HAP-1 (cell line): ENCODE data around the gene STX18.
"Not testable (repeated sequence)": the region's sequence is repeated elsewhere in the genome, so short reads cannot be mapped to it uniquely, and the experiment has no call there.

Source experiments
- DNase-seq, 2 experiments: peaks; one replicate each; pipeline ENCODE4 v3.0.0-alpha.2; 2016 to 2020; ENCODE audit warnings: low spot score in 2 of 2
- H3K27me3 ChIP-seq: fragments of 250-450 bp; sonication (Bioruptor Pico); 2 replicates; pipeline ENCODE4 v1.5.1; 2020; ENCODE audit warnings: low read depth, mild to moderate bottlenecking, moderate library complexity
- H3K36me3 ChIP-seq: fragments of 250-450 bp; sonication (Bioruptor Pico); replicated peaks from 2 replicates; pipeline ENCODE4 v1.5.1; 2020; ENCODE audit warnings: mild to moderate bottlenecking
- H3K4me1 ChIP-seq: fragments of 250-450 bp; sonication (Bioruptor Pico); 2 replicates; pipeline ENCODE4 v1.5.1; 2020; ENCODE audit warnings: mild to moderate bottlenecking
- H3K4me3 ChIP-seq: fragments of 250-450 bp; sonication (Bioruptor Pico); 2 replicates; pipeline ENCODE4 v1.5.1; 2020; ENCODE audit warnings: mild to moderate bottlenecking, moderate library complexity
- H3K9me3 ChIP-seq: fragments of 250-450 bp; sonication (Bioruptor Pico); 2 replicates; pipeline ENCODE4 v1.5.1; 2020; ENCODE audit warnings: mild to moderate bottlenecking, moderate library complexity
- in situ Hi-C: fragments of 300-500 bp; cut with MboI; formaldehyde crosslinking; loops from 3 replicates; pipeline ENCODE4 v1.14.3; 2020; ENCODE audit warnings: low sequenced_read_pairs, inconsistent platforms, mixed read lengths

STX18 gene

DNA sequence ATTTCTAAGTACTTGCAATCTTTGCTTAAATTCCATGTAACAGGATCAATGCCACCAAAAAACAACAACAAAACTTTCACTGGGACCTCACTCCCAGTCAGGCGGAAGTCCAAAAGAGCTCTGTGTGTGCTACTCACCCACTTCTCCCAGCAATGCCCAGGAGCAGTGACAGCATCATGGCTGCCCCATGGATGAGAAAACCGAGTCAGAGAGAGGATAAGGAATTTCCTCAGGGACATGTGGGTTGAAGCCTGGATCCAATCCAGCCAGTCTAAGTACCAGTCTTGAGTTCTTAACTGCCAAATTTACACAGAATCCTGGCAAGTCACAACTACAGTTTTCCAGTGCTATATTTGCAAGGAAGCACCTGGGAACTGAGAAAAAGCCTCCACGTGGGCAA lies 64.5 kb downstream of the STX18 start:
- in situ Hi-C loops: loop anchor here (25.0 kb wide), 2 partner anchors 385 to 510 kb away; partner anchors contain the start of gene MSX1
- Histone ChIP-seq H3K4me3 (no peak overlapping the region), H3K4me1 (peaks cover 26% of the 10 kb centered on the region), H3K36me3 (no peaks in the 10 kb centered on the region), H3K9me3 (no peaks in the 10 kb centered on the region), H3K27me3 (no peaks in the 10 kb centered on the region)
- DNase-seq: no peak

DNA sequence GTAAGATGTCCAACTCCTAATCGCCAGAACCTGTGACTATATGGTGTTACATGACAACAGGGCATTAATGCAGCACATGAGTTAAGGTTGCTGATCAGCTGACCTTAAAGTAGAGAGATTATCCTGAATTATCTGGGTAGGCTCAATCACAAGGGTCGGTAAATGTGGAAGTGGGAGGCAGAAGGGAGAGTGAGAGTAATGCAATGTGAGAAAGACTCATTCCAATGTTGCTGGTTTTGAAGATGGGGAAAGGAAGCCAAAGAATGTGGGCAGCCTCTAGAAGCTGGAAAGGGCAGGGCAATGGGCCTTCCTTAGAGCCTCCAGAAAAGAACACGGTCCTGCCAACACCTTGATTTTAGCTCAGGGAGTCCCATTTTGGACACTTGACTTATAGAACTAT lies 67.4 kb downstream of the STX18 start:
- DNase-seq: no peak
- in situ Hi-C loops: no loop called here
- no peaks in the 10 kb centered on the region for H3K27me3 ChIP-seq
- peaks cover under 1% of the 10 kb centered on the region for H3K36me3 ChIP-seq
- no peak overlapping the region for H3K4me3 ChIP-seq
- no peaks in the 10 kb centered on the region for H3K4me1 ChIP-seq
- no peaks in the 10 kb centered on the region for H3K9me3 ChIP-seq

DNA sequence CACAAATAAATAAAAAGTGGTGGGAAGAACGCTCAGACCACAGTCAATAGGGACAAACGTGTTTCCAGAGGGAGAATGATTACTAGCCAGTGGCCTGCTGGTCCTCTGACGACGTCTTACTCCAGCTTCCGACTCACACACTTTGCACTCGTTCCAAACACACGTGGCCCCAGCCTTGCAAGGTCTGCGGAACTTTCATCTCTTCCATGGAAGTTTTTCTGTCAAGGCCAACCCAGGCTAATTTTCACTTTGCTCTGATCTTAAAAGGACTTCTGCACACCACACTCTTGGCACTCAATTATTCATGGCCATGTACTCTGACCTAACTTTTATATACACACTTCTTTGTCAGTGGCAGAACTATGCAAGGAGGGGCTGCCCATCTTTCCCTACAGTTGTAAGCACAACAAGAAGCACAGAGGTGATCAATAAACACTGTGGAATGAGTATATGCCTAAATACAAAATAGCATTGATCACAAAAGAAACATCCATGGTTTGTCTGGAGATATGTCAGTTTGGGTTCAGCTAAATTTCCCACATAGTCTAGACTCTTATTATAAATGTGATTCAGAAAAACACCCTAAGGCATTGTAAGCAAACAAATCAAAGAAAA lies 69.4 kb downstream of the STX18 start:
- Histone ChIP-seq H3K9me3 (no peaks in the 10 kb centered on the region), H3K27me3 (no peaks in the 10 kb centered on the region), H3K4me1 (no peaks in the 10 kb centered on the region), H3K36me3 (peaks cover 3% of the 10 kb centered on the region), H3K4me3 (no peak overlapping the region)
- in situ Hi-C loops: no loop called here
- DNase-seq: no peak

DNA sequence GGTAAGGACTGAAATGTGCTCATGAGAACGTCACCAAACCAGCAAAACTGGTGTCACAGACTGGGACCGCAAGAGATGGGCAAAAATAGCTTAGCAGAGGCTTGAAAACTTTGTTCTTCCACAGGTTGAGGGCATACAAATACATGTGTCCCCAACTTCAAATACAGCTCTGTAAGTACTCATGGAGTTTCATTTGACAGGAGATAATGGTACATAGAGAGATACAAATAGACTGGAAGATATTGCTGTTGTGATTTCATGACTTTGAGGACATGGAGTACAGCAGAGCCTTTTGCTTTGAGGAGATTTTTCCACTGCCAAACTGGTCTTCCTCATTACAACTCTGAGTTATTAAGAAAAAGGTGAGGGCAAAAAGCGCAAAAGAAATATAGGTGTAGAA lies 70.7 kb downstream of the STX18 start:
- Histone ChIP-seq H3K4me3 (no peak overlapping the region), H3K27me3 (no peaks in the 10 kb centered on the region), H3K36me3 (peaks cover 11% of the 10 kb centered on the region), H3K9me3 (no peaks in the 10 kb centered on the region), H3K4me1 (no peaks in the 10 kb centered on the region)
- in situ Hi-C loops: no loop called here
- DNase-seq: no peak

DNA sequence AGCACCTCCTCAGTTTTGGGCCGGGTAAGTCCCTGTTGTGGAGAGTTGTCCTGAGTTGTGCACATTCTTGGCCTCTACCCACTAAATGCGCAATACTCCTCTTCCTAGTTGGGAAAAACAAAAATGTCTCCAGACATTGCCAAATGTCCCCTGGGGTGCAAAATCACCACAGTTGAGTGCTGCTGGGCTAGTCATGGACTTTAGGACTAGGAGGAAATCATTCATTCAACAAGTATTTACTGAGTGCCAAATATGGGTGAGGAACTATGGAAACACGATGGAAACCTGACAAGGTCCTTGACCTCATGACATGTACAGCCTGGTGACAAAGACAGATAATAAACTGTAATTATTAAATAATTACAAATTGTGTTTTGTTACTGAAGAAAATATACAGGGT lies 71.6 kb downstream of the STX18 start:
- H3K9me3 ChIP-seq: no peaks in the 10 kb centered on the region
- no peak for DNase-seq
- H3K4me1 ChIP-seq: no peaks in the 10 kb centered on the region; the same call in 1 of the 2 replicates
- in situ Hi-C loops: no loop called here
- no peak overlapping the region for H3K4me3 ChIP-seq
- no peaks in the 10 kb centered on the region for H3K27me3 ChIP-seq
- H3K36me3 ChIP-seq: peaks cover 21% of the 10 kb centered on the region

DNA sequence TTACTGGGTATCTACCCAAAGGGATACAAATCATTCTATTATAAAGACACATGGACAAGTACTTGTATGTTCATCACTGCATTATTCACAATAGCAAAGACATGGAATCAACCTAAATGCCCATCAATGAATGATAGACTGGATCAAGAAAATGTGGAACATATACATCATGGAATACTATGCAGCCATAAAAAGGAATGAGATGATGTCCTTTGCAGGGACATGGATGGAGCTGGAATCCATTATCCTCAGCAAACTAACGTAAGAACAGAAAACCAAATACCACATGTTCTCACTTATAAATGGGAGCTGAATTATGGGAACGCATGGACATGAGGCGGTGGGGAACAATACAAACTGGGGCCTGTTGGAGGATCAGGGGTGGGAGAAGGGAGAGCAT lies 76.6 kb downstream of the STX18 start:
- H3K27me3 ChIP-seq, in situ Hi-C loops, H3K9me3 ChIP-seq, DNase-seq, H3K4me3 ChIP-seq: not testable (repeated sequence)
- H3K4me1 ChIP-seq: peaks cover 19% of the 10 kb centered on the region
- H3K36me3 ChIP-seq: peaks cover 26% of the 10 kb centered on the region

DNA sequence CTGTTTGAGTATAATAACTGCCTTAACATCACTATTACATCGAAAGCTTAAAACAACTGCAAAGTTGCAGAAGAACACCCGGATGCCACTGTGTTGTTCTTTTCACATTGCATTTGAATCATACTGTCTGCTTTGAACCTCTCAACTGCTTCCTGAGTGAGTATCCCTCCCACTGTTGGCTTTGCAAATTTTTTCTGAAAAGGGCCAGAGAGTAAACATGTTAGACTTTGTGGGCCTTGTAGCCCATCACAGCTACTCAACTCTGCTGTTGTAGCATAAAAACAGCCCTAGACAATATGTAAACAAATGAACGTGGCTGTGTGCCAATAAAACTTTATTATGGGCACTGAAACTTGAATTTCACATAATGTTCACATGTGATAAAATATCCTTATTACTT lies 78.9 kb downstream of the STX18 start:
- no peaks in the 10 kb centered on the region for H3K9me3 ChIP-seq
- H3K4me1 ChIP-seq: peaks cover 41% of the 10 kb centered on the region
- in situ Hi-C loops: no loop called here
- no peak overlapping the region for H3K4me3 ChIP-seq
- peaks cover 23% of the 10 kb centered on the region for H3K36me3 ChIP-seq
- no peak for DNase-seq
- H3K27me3 ChIP-seq: no peaks in the 10 kb centered on the region

DNA sequence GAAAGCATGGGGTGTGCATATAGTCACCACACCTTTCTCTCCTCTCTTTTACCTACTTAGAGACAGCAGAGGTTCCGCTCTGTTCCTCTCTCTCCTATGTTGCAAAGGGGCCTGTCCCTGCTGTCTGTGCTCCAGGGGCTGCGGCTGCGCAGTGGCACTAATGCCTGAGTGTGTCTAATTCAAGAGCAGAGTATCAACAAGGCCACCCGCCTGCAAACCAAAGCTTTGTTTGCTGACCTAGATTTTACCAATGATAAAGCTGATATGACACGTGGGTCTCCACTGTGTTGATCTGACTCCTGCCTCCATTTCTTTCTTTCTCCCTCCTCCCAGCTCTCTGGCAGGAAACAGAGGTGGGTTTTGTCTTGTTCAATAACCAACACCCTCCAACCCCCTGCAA lies 80.0 kb downstream of the STX18 start:
- Histone ChIP-seq H3K4me1 (peaks cover 50% of the 10 kb centered on the region), H3K4me3 (no peak overlapping the region)

DNA sequence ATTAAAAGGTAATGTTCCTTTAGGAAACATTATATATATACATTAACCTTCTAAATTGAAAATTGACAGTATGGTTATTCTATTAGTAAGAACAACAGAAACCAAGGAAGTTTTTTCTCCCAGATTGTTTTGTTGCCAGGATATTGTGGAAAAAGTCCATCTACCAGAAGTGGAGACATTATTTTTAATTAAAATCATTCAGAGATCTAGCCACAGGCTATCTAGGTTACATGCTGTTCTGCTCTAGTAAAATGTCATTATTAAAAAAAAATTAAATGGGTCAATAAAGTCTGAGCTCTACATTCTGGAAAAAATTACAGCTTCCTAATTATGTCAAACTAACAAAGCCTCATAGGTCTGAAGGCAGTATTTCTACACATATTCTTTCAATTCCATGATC lies 80.7 kb downstream of the STX18 start:
- no peak for DNase-seq
- in situ Hi-C loops: no loop called here
- no peak overlapping the region for H3K4me3 ChIP-seq
- H3K27me3 ChIP-seq: no peaks in the 10 kb centered on the region
- peaks cover 19% of the 10 kb centered on the region for H3K36me3 ChIP-seq
- no peaks in the 10 kb centered on the region for H3K9me3 ChIP-seq
- peaks cover 50% of the 10 kb centered on the region for H3K4me1 ChIP-seq

More for the DNA sequence above, 80.0 kb downstream of the STX18 start:
- in situ Hi-C loops: no loop called here
- no peaks in the 10 kb centered on the region for H3K9me3 ChIP-seq
- DNase-seq: peak; percentile 8 to 50
- peaks cover 23% of the 10 kb centered on the region for H3K36me3 ChIP-seq
- no peaks in the 10 kb centered on the region for H3K27me3 ChIP-seq

DNA sequence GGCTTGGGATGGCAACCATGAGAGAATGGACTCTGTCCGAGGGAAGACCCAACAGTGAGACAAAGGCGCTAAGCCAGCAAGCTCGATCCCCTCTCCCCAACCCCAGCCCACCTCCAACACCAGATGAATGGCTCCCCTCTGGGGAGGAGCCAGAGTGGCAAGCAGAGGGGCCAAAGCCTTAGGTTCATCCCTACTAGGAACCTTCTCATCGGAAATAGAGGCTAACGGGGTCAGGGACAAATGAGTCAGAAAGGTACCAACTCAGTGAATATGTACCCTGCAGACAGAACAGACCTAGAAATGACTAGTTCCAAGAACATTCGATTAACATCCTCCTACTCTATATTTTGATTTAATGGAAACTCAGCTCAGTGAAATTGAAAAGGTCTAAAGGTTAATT lies 81.1 kb downstream of the STX18 start:
- in situ Hi-C loops: no loop called here

DNA sequence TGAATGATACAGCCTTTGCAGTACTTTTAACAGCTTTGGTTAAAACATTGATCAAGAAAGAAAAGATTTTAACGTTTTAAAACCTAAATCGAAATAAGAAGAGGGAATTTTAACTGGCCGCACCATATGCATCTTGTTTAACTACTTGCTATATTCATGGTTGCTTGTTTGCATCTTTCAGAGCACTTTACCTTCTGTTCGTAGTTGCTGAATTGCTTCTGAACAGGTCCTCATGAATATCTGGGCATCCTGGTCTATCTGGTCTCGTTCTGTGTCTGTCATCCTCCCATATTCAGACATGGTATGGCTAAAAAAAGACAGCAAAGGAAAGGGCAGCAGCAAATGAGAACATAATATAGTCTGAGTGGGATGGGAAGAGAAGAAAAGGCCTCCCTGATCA lies 82.7 kb downstream of the STX18 start:
- H3K9me3 ChIP-seq: no peaks in the 10 kb centered on the region
- H3K27me3 ChIP-seq: no peaks in the 10 kb centered on the region
- in situ Hi-C loops: no loop called here
- DNase-seq: no peak
- H3K4me3 ChIP-seq: no peak overlapping the region
- peaks cover 13% of the 10 kb centered on the region for H3K36me3 ChIP-seq
- H3K4me1 ChIP-seq: peaks cover 50% of the 10 kb centered on the region

More for the DNA sequence above, 81.1 kb downstream of the STX18 start:
- Histone ChIP-seq H3K9me3 (no peaks in the 10 kb centered on the region), H3K4me1 (peaks cover 50% of the 10 kb centered on the region), H3K27me3 (no peaks in the 10 kb centered on the region), H3K36me3 (peaks cover 16% of the 10 kb centered on the region), H3K4me3 (no peak overlapping the region)
- no peak for DNase-seq

DNA sequence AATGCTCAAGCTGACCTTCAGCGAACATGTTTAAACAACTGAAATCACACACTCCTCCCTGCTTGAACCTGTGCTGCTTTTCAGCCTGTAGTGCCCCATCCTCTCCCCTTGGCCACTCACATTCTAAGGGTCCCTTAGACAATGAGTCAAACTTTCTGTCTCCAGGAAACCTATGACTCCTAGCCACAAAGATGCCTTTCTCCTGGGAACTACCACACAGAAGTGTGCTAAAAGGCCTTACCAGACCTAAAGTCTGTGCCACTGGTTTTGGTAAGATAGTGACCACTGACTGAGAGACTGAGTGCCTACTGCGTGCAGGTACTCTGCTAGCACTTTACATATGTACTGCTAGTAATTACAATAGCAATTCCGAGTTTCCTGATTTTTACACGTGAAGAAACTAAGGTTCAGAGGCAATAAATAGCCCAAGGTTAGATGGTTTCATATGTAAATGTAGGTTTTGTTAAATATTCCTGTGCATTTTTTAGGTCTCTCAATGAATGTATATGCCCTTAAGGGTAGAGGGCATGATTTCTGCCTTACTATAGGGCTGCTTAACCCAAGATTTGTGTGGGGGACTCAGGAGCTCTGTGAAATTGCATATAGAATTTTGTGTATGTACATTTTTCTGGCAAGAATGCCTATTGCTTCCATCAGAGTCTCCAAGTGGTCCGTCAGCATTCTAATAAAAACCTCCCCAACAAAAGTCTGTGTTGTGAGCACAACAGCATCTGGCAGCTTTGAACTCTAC lies 83.9 kb downstream of the STX18 start:
- peak; percentile 42 to 91 for DNase-seq
- Histone ChIP-seq H3K4me3 (no peak overlapping the region), H3K9me3 (no peaks in the 10 kb centered on the region), H3K4me1 (peaks cover 46% of the 10 kb centered on the region), H3K36me3 (peaks cover 19% of the 10 kb centered on the region), H3K27me3 (no peaks in the 10 kb centered on the region)
- in situ Hi-C loops: no loop called here

DNA sequence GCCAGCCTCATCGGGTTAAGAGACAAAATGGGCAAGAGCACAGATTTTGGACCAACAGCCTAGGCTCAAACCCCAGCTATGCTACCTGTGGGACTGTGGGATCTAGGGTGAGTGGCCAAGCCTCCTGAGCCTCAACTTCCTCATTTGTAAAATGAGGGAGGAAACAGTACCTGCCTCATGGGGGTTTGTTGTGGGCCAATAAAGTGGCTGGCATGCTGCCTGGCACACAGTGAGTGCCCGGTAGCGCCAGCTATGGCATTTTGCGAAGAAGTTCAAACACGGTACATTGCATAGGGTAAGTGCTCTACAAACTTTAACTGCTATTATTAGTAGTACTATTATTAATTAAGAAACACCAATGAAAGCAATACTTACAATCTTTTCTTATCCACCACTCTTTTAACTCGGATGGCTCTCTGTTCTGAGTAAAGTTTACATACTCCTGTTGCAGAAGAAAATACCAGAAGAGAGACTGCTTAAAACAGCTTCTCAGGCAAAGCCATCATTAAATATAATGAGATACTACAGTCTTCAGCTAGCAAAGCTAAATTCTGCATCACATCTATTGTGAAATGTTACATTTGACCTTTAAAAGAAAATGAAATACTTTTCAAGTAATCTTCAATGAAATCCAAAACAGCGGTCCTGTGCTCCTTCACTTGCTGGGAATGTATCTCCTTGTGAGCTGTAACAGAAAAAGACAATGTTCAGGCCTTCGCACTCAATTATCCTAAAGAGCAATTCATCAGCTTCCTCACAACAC lies 84.9 kb downstream of the STX18 start:
- Histone ChIP-seq H3K9me3 (no peaks in the 10 kb centered on the region), H3K27me3 (no peaks in the 10 kb centered on the region), H3K36me3 (peaks cover 29% of the 10 kb centered on the region), H3K4me3 (no peak overlapping the region), H3K4me1 (peaks cover 39% of the 10 kb centered on the region)
- DNase-seq: no peak
- in situ Hi-C loops: no loop called here

DNA sequence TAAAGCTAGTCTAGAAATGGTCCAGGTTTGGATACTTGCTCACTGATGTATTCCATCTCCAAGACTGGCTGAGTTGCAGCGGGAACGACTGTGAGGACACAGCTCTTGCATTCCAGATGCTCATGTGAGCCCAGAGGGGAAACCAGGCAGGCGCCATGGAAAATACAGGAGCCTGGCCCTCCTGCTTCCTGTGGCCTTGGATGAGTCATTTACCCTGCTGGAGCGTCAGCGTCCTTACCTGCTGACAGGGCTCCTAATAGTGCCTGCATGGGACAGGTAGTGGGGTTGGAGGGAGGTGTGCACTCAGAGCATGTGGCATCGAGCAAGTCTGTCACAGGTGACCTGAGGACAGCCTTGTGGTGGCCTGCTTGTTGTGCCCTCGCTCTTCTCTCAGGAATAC lies 85.5 kb downstream of the STX18 start:
- no peak for DNase-seq
- H3K27me3 ChIP-seq: no peaks in the 10 kb centered on the region
- peaks cover 29% of the 10 kb centered on the region for H3K36me3 ChIP-seq
- no peaks in the 10 kb centered on the region for H3K9me3 ChIP-seq
- H3K4me3 ChIP-seq: no peak overlapping the region
- H3K4me1 ChIP-seq: peaks cover 34% of the 10 kb centered on the region
- in situ Hi-C loops: no loop called here
